Stimulated activated CD4-positive, alpha-beta T cell treated with anti-CD3 and anti-CD28 coated beads, Interleukin-12 subunit alpha, Interleukin-12 subunit beta, amount 100 ng/mL, for 48 hours (primary cell): ENCODE measurements around the gene PIAS4.

ENCODE experiments used
- DNase-seq, 3 donors: peaks; one replicate each; pipeline ENCODE4 v3.0.0-alpha.2; 2020; ENCODE audit warnings: low read depth in 2 of 3, low spot score in 1 of 3

The PIAS4 gene

GRCh38 chr19:4018775-4019504 lies 11.4 kb downstream of the PIAS4 start:
- no peak for DNase-seq

- DNase-seq = no peak
Measured at GRCh38 chr19:4019578-4019977, 12.0 kb downstream of the PIAS4 start.

- DNase-seq = no peak
Measured at GRCh38 chr19:4023600-4024398, 16.3 kb downstream of the PIAS4 start.

GRCh38 chr19:4025317-4025716 lies 17.8 kb downstream of the PIAS4 start:
- DNase-seq = no peak

- no peak for DNase-seq
Measured at GRCh38 chr19:4027146-4027545, 19.6 kb downstream of the PIAS4 start.

GRCh38 chr19:4028334-4029246 lies 21.1 kb downstream of the PIAS4 start:
- no peak for DNase-seq

- DNase-seq = no peak
Measured at GRCh38 chr19:4029247-4029614, 21.7 kb downstream of the PIAS4 start.

GRCh38 chr19:4030552-4030951 lies 23.0 kb downstream of the PIAS4 start:
- no peak for DNase-seq

- DNase-seq = no peak
Measured at GRCh38 chr19:4030981-4031380, 23.4 kb downstream of the PIAS4 start.

- DNase-seq = no peak
Measured at GRCh38 chr19:4031420-4031819, 23.9 kb downstream of the PIAS4 start.

- DNase-seq = no peak
Measured at GRCh38 chr19:4032436-4032835, 24.9 kb downstream of the PIAS4 start.

GRCh38 chr19:4033028-4033956 lies 25.8 kb downstream of the PIAS4 start:
- DNase-seq = no peak

GRCh38 chr19:4034048-4035017 lies 26.8 kb downstream of the PIAS4 start:
- no peak for DNase-seq

- DNase-seq = no peak
Measured at GRCh38 chr19:4035018-4035566, 27.6 kb downstream of the PIAS4 start.

- no peak for DNase-seq
Measured at GRCh38 chr19:4035582-4035981, 28.0 kb downstream of the PIAS4 start.

- no peak for DNase-seq
Measured at GRCh38 chr19:4036576-4037300, 29.2 kb downstream of the PIAS4 start.

GRCh38 chr19:4037301-4037949 lies 29.9 kb downstream of the PIAS4 start:
- DNase-seq = no peak

GRCh38 chr19:4038057-4038456 lies 30.5 kb downstream of the PIAS4 start:
- no peak for DNase-seq
